Kidney (tissue), 14 donors: Measurements from ENCODE around the gene HELQ. TPM values are rescaled to one million over a fixed set of nuclear protein-coding genes. Genes with fewer than 3 reads are reported as not detected.

Experiments used
- DNase-seq, 5 donors: peaks; one replicate each; pipeline ENCODE4 v3.0.0-alpha.2; 2013 to 2020
- FAIRE-seq: peaks from 2 replicates; lab custom pipeline; 2012; peaks lifted over from hg19 to GRCh38; lab: Jason Lieb, UNC
- H3K27ac ChIP-seq, 2 donors: one replicate each; pipeline ENCODE4 v1.7.0; 2013; ENCODE audit warnings: low read depth in 2 of 2, low read length in 2 of 2, inconsistent platforms in 1 of 2
- H3K27me3 ChIP-seq: one replicate; pipeline ENCODE4 v1.7.1; 2013; ENCODE audit warnings: low read length, inconsistent platforms; ENCODE audit not compliant: control insufficient read depth, insufficient read depth
- H3K36me3 ChIP-seq, 3 donors: one replicate each; pipeline versions ENCODE4 v1.7.0 to v1.7.1; 2013; ENCODE audit warnings: low read length in 3 of 3, control low read depth in 1 of 3, inconsistent platforms in 1 of 3; ENCODE audit not compliant: insufficient read depth in 3 of 3, control insufficient read depth in 2 of 3
- H3K4me1 ChIP-seq, 3 donors: one replicate each; pipeline versions ENCODE4 v1.7.0 to v1.7.1; 2013; ENCODE audit warnings: low read length in 3 of 3, inconsistent platforms in 1 of 3, low read depth in 1 of 3; ENCODE audit not compliant: control insufficient read depth in 2 of 3, insufficient read depth in 2 of 3
- H3K4me3 ChIP-seq, 3 donors: one replicate each; pipeline versions ENCODE4 v1.7.0 to v1.8.1; 2013; ENCODE audit warnings: low read length in 3 of 3, control low read depth in 1 of 3, inconsistent platforms in 1 of 3
- H3K9ac ChIP-seq, 3 donors: one replicate each; pipeline versions ENCODE4 v1.7.0 to v1.7.1; 2013; ENCODE audit warnings: low read length in 3 of 3, control low read depth in 1 of 3, inconsistent platforms in 1 of 3
- H3K9me3 ChIP-seq, 3 donors: one replicate each; pipeline versions ENCODE4 v1.7.0 to v1.7.1; 2013; ENCODE audit warnings: low read length in 3 of 3, control low read depth in 1 of 3, inconsistent platforms in 1 of 3; ENCODE audit not compliant: control insufficient read depth in 2 of 3, insufficient read depth in 1 of 3
- CTCF ChIP-seq: IDR thresholded peaks from 3 replicates; pipeline ENCODE4 v1.5.1; 2012; ENCODE audit warnings: mild to moderate bottlenecking, moderate library complexity, borderline replicate concordance; ENCODE audit not compliant: insufficient read depth; ENCODE audit errors: extremely low read depth
- intact Hi-C: fragments of 100-400 bp; cut with DNase I; formaldehyde crosslinking; loops from one replicate; pipeline ENCODE4 v1.11.1; 2022
- polyA plus RNA-seq: library from polyadenylated mRNA; stranded (reverse); fragments of 350-450 nt; fragmentation: Illumina TruSeq; extraction: RNeasy Lipid Tissue Mini Kit (QIAGEN cat#74804); gene quantifications from one replicate; pipeline ENCODE4 v1.2.3, GENCODE V29; 2014; ENCODE audit warnings: low read depth, low replicate concordance; ENCODE audit not compliant: insufficient read depth
- total RNA-seq: library from RNA; stranded (reverse); fragmentation: NEBNext Ultra II Directional; extraction: Animal tissue kit (Norgen Biotek cat#: 25700); gene quantifications from one replicate; pipeline ENCODE4 v1.2.1, GENCODE V29; 2021
- donor health status: control.
- donor health status: control.
- donor health status: control.
- donor health status: control.
- donor health status: control.
- donor health status: DM: yes; HTN: yes; CAD: no.
- donor health status: Normal renal cell carcinoma (clear cell type).

HELQ gene
- total and polyA plus RNA-seq, 2 donors from 2014 or later: 14.3 to 20.9 TPM

- TF ChIP-seq CTCF: no peak
- no peak overlapping the region for H3K9ac ChIP-seq
- no peak overlapping the region for H3K4me3 ChIP-seq
- H3K4me1 ChIP-seq: peaks cover 0 to 3% (median 0%) of the 10 kb centered on the region in 3 donors
- H3K27ac ChIP-seq: no peak overlapping the region
- H3K27me3 ChIP-seq: no peaks in the 10 kb centered on the region
- H3K9me3 ChIP-seq: no peaks in the 10 kb centered on the region
- no peak for DNase-seq
- no peaks in the 10 kb centered on the region for H3K36me3 ChIP-seq
- no peak for FAIRE-seq
- intact Hi-C loops: no loop called here
Observed at GRCh38 chr4:83392562-83392961, 63.1 kb downstream of the HELQ start.

- Histone ChIP-seq H3K4me3 (no peak overlapping the region), H3K36me3 (no peaks in the 10 kb centered on the region), H3K27ac (no peak overlapping the region), H3K4me1 (peaks cover 0 to 3% (median 0%) of the 10 kb centered on the region in 3 donors), H3K9ac (no peak overlapping the region), H3K27me3 (no peaks in the 10 kb centered on the region), H3K9me3 (no peaks in the 10 kb centered on the region)
- intact Hi-C loops: no loop called here
- no peak for DNase-seq
- FAIRE-seq: no peak
- TF ChIP-seq CTCF: no peak
Observed at GRCh38 chr4:83390944-83391343, 64.7 kb downstream of the HELQ start.

GRCh38 chr4:83389756-83390505 lies 65.7 kb downstream of the HELQ start:
- Histone ChIP-seq H3K27ac (no peak overlapping the region), H3K4me1 (peaks cover 0 to 3% (median 0%) of the 10 kb centered on the region in 3 donors), H3K4me3 (no peak overlapping the region), H3K9ac (no peak overlapping the region), H3K9me3 (no peaks in the 10 kb centered on the region), H3K36me3 (no peaks in the 10 kb centered on the region), H3K27me3 (no peaks in the 10 kb centered on the region)
- FAIRE-seq (no peak), DNase-seq (no peak)
- no peak for TF ChIP-seq CTCF
- intact Hi-C loops: no loop called here
